HG03025 (cell line): ENCODE measurements around the gene DNAJC9.
"Not testable (repeated sequence)": the region's sequence is repeated elsewhere in the genome, so short reads cannot be mapped to it uniquely, and the experiment has no call there.

Experiments used
- ATAC-seq: cut with Tn5 transposase; IDR thresholded peaks from one replicate; pipeline ENCODE4 v1.9.1; 2021; ENCODE audit warnings: mild to moderate bottlenecking, moderate library complexity; ENCODE audit not compliant: unreplicated experiment, low FRiP score

DNAJC9 gene

GRCh38 chr10:73246646-73247508, at the start of gene DNAJC9:
Gene DNAJC9, minus strand, starts transcription at chr10:73247255. Its CDS starts 66 bp downstream, at chr10:73247189.
- ATAC-seq, result peak; percentile 76

- no peak for ATAC-seq
These were observed 46.4 kb upstream of the DNAJC9 start for GRCh38 chr10:73293461-73293860.

GRCh38 chr10:73289958-73290357, 42.9 kb upstream of the DNAJC9 start:
- no peak for ATAC-seq

DNA sequence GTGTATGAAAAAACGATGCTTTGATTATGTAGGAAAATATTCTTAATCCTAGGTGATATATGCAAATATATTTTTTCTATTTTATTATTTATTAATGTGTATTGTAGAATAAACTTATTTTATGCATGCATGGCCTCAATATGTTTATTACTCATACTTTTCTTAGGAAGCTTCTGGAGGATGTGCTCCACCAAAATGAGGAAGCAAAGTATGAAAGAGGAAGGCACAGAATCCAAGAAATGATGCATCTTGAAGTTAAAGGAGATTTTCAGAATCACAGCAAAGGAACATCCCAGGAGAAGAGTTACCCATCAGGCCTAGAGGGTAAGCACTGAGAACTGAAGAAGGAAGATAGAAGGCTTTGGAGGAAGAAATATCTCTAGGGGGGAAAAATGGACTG, 40.4 kb upstream of the DNAJC9 start:
- ATAC-seq, result no peak

DNA sequence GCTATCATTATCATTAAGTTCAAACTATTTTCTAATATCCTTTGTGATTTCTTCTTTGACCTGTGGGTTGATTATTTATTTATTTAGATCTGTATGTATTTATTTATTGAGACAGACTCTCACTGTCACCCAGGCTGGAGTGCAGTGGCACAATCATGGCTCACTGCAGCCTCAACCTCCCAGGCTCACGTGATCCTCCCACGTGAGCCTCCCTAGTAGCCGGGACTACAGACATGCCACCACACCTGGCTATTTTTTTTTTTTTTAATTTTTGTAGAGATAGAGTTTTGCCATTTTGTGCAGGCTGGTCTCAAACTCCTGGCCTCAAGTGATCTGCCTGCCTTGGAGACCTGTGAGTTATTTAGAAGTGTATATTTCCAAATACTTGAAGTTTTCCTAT, 34.0 kb upstream of the DNAJC9 start:
- ATAC-seq, result no peak

DNA sequence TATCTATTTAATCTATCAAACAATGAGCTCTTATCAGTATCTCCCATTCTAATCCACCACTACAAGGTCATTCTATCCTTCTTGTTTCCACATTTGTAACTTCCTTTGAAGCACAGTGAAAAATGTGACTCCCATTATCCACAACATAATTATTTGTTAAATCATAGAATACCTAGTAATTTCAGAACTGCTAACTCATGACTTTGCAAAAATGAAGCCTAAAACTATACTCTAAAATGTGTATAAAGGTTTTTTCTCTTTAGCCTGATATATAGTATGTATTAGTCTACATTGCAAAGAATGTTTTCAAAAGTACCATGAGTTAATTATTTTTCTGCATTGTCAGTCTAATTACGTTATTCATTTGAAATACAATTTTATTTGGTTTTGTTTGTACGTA, 17.4 kb upstream of the DNAJC9 start:
- ATAC-seq, result no peak

DNA sequence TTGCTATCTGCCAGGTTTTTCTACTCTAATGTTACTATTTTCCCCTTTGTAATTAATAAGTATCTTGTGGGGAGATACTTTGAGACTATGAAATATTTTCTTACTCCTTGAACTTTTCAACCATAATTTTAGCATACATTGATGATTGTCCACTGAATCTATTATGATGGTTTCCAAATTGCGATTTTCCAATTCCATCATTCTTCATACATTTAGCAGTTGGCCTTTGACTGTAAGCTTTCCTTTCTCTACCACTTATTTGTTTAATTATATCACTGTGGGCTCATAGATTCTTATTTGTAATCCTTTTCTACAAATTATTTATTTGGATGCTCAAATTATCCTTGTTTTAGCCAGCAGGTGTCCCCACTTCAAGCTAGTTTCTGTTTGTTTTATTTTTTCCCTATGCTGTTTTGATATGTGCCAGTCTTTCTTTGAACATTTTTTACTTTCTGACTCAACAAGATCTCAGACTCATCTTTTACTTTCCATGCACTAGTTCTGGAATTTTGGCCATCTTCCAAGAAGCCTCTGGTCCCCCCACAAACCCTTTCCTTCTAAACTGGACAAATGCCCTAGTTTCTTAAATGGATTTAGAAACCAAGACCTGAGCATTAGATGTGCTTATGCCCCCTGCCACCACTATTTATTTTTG, 16.8 kb upstream of the DNAJC9 start:
- ATAC-seq, result no peak

DNA sequence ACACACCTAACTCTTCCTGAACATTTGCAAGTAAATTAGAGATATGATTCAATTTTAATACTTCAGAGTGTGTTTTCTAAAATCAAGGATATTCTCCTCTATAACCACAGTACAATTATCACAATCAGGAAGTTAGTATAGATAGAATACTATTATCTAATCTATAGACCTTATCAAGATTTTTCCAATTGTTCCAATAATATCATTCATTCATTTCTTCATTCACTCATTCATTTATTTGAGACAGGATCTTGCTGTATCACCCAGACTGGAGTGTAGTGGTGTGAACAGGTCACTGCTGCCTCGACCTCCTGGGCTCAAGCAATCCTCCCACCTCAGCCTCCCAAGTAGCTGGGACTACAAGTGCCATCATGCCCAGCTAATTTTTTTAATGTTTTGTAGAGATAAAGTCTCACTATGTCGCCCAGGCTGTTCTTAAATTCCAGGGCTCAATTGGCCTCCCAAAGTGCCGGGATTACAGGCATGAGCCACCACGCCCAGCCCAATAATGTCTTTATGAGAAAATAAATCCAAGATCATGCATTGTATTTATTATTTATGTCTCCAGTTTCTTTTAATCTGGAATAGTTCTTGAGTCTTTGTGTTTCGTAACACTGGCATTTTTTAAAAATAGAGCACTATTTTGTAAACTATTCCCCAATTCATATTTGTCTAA, 16.0 kb upstream of the DNAJC9 start:
- no peak for ATAC-seq

GRCh38 chr10:73262105-73262730, 15.2 kb upstream of the DNAJC9 start:
- ATAC-seq, result no peak

DNA sequence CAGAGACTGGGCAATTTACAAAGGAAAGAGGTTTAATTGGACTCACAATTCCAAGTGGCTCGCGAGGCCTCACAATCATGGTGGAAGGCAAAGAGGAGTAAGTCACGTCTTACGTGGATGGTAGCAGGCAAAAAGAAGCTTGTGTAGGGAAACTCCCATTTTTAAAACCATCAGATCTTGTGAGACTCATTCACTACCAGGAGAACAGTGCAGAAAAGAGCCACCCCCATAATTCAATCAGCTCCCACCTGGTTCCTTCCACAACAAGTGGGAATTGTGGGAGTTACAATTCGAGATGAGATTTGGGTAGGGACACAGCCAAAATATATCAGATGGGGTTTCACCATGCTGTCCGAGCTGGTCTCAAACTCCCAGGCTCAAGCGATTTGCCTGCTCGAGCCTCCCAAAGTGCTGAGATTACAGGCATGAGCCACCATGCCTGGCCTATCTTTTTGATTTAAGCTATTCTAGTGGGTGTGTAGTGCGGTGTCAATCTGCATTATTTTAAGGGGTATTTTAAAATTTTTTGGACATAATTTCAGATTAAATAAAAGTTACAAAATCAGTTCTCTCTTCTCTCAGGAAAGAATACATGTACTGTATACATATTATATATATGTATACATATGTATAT, 14.4 kb upstream of the DNAJC9 start:
- ATAC-seq, result no peak

DNA sequence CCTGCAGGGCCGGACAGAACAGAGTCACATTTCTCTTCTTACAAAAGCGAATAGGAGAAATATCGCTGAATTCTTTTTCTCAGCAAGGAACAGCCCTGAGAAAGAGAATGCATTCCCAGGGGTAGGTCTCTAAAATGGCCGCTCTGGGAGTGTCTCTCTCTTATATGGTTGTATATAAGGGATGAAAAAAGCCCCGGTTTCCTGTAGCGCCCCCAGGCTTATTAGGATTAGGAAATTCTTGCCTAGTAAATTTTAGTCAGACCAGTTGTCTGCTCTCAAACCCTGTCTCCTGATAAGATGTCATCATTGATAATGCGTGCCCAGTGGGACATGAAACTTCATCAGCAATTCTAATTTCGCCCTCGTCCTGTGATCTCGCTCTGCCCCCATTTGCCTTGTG, 11.6 kb upstream of the DNAJC9 start:
- ATAC-seq, result not testable (repeated sequence)

DNA sequence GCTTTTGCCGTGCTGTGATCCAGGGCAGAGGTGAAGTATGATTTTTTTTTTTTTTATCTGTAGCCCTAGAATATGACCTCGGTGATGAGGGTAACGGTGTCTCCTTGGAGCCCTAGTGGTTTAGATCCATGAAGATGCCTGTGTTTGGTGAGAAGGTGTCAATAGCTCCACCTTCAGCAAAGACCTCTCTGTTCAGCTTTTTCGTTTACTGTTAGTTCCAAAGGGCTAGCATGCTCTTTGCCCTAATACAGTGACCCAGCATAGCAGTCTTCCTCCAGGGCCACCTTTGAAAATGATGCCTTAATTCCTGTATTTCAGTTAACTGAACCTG, 6.1 kb upstream of the DNAJC9 start:
- ATAC-seq, result no peak

DNA sequence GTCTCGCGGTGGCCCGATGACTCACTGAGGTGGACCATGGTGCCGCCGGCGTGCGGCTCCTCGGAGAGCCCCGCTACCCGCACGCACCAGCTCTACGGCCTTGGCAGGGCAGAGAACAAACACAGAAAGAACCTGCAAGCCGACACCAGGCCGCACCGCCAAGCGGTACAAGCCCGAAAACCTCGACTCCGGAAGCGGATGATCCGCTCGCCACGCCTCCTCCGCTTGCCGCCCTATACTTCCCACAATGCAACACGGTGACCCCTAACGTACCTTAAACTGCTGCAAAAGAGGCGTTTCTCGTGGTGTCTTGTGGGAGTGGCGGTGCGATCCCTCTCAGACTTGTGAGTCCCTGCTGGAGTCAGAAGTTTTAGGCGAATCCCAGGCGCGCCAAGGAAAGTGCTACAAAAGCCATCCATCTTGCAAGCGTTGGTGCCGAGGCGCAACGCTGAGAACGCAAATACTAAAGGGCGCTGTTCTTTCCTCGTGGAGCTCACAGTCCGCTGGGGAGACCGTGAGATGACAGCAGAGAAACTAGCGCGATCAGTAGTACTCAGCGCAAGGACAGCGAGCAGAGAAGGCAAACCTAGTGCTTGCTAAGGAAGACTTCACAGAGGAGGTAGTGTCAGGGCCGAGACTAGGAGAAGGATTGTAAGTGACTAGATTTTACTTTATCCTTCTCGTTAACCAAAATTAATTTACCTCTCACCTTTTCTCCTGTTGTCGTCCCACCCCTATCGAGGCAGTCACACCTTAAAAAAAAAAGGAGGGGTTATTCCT, 5.6 kb upstream of the DNAJC9 start, which contains the start of gene MRPS16:
TSS of gene MRPS16 (minus strand) at position 200 of the 780 bp plus-strand sequence. CDS start at position 38, 162 bp downstream.
- peak; percentile 75 for ATAC-seq

GRCh38 chr10:73251683-73252444, 4.8 kb upstream of the DNAJC9 start:
- ATAC-seq, result no peak

GRCh38 chr10:73248259-73248724, 1.2 kb upstream of the DNAJC9 start:
- ATAC-seq, result no peak

DNA sequence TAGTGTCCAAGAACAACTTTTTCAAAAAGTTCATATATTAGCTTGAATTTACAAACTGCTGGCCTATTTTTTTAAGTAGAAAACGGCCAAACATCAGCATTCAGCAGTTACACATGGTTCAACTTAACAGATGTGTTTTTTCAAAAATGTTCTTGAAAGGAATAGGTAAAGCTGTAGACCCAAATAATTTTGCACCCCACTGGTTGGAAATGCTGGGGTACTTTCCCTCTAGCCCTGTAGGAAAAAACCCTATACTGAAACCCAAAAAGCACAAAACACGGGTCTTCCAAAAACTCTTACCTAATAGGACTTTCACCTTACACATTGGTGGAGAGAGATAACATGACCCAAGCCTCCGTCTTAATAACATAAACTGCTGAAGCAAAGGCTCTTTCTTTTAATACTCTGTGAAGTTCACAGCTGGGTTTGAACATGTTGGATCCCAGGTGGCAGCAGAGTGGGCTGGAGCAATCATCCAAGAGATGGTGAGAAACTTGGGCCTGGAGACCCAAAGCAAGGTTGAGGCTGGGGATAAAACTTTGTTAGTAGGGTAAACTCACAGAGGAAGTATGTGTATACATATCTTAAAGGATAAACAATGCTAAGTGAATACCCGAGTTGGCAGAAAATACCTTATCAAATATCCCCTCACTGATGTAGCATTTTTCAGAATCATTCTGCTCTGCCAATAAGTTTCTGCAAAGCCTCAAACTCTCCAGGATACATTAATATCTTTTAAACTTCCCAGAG, 629 bp upstream of the DNAJC9 start:
- no peak for ATAC-seq

DNA sequence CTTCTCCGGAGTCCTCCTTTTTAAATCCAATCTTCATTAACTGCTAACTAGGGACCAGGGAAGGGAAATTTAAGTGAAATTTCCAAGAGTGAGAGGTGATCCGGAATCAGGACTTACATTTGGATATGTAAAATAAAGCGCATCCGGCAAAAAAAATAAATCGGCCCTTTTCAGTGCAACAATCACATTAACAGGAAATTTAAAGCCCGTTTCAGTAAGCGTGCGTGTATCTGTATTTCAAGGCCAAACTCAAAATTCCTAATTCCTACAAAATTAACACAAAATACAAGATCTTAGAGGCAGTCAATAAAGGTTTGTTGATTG, 771 bp downstream of the DNAJC9 start:
- no peak for ATAC-seq

GRCh38 chr10:73244866-73245477, 2.1 kb downstream of the DNAJC9 start:
- no peak for ATAC-seq
